GM21717 (cell line): ENCODE results near the gene ENTPD2.

Experiments
- ATAC-seq: cut with Tn5 transposase; IDR thresholded peaks from one replicate; pipeline ENCODE4 v1.9.1; 2021; ENCODE audit warnings: mild to moderate bottlenecking, moderate library complexity; ENCODE audit not compliant: unreplicated experiment

The ENTPD2 gene

DNA sequence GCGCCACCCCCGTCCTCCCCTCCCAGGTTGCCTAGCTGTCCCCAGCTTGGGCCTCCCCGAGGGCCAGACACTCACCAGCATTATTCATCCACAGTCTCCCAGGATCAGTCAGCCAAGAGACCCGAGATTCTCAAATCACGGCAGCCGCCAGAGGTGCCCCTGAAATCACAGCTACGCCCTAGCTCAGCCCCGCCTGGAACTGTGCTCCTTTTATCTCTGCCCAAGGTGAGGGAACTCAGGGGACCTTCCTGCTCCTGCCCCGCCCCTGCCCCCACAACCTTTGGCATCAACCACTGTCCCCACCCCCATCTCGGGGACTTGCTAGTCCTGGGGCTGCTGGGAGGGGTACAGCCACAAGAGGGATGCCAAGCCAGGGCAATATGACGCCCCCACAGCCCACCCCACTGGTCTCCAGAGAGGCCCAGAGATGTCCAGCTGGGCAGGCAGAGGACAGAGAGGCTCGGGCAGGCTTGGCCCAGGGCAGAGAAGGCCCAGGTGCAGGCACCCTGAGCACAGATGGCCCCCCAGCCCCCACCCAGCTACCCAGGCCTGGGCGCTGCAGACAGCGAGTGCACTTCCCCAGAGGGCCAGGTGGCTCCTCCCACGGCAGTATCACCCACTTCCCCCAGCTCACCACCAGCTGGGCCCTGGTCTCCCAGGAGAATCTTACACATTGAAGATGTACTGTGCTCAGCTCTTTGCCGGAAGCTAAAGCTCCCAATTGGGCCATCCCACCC, 21.8 kb downstream of the ENTPD2 start, which contains the start of gene FUT7:
TSS of gene FUT7 (minus strand) at position 185 of the 737 bp plus-strand sequence. CDS start at position 88, 97 bp downstream.
- no peak for ATAC-seq

- ATAC-seq: no peak
Observed at GRCh38 chr9:137030538-137031527, 23.0 kb downstream of the ENTPD2 start.

DNA sequence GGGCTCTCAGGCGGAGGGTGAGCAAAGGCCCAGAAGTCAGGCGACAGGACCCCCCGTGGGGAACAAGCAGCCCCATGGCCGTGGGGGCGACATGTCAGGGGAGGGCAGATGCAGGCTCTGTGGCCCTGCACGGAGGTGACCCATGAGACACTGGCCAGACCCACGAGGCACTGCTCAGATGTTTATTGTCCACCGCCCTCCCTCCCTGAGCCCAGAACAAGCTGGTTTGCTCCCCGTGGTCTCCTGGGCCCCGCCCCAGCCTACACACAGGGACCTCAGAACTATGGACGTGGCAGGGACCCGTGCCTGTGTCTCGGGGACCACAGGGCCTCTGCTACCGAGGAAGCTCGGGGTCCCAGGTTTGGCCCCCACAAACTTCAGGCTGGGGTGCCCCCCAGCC, 23.9 kb downstream of the ENTPD2 start:
- ATAC-seq: no peak

GRCh38 chr9:137029058-137029936, 24.6 kb downstream of the ENTPD2 start:
- no peak for ATAC-seq

- no peak for ATAC-seq
Observed at GRCh38 chr9:137028263-137029057, 25.4 kb downstream of the ENTPD2 start.

DNA sequence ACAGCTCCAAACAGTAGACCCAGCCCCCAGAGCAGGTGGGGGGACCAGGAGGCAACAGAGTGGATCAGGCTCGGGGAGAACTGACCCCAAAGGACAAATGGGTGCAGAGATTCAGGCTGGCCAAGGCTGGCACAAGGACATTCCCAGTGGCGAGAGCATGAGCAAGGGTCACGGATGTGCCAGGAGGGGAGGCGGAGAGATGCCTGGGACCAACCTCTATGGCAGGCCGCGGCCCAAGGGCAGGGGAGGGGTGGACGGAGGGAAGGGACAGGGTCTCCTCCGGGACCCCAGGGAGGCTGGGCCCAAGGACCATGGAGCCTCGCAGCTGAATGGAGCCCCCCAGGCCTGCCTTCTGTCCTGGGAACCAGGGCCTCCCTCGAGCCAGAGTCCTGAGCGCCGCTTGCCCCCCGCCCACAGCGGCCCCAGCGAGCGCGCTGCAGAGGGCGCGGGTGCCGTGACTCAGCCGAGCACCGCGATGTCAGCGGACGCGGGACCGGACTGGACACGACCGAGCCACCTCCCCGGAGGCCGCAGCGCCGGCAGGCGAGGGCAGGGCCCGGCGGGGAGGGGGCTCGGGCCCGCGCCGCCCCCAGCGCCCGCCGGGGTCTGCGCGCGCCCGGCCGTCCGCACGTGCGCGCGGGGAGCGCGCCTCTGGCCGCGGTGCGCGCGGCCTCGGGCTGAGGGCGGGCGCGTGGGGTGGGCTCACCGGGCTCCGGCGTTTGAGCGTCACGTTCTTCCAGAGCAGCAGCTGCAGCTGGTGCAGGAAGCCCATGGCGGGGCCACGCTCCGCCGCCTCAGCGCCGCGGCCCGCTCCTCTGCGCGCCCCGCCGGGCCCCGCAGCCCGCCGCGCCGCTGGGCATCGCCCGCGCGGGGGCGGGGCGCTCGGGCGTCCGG, 26.2 kb downstream of the ENTPD2 start, which contains the start of gene ABCA2:
TSS of gene ABCA2 (minus strand) at position 869 of the 894 bp plus-strand sequence. CDS start at position 772, 97 bp downstream.
- ATAC-seq: no peak

DNA sequence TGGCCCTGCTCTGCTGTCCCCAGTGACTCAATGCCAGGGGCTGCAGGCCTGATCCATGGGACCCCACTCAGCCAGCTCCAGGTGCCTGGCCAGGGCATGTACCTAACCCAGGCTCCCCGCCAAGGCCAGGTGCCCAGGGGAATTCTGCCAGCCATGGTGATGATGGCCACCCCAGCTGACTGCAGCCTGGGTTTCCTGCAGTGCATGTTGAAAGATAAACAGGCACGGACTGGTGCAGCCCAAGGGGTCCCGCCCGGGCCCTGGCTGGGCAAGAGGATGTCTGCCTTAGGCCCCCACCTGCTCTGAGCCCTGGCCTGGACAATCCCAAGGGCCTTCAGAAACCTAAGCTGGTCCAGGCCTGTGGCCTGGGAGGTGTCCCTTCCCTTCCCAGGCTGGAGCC, 27.0 kb downstream of the ENTPD2 start:
- ATAC-seq: no peak

GRCh38 chr9:137026384-137026783, 27.5 kb downstream of the ENTPD2 start:
- ATAC-seq: no peak

DNA sequence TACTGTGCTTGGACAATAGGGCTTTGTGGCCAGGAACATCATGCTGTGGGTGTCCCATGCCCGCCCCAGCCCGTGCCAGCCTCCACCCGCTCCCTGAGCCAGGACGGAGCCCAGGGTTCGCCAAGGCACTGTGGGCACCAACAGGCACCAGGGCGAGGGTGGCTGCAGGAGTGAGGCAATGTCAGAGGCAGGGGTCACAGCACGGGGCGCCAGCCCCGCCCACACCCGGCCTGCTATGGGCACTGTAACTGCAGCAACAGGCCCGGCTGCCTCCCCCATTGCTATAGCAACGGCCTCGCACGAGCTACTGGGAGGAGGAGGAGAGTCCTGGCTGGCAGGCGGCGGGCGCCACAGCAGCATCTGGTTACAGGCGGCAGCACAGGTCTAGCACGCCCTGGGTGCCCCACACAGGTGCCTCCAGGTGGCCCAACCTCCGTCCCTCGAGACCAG, 28.3 kb downstream of the ENTPD2 start:
- ATAC-seq: no peak

DNA sequence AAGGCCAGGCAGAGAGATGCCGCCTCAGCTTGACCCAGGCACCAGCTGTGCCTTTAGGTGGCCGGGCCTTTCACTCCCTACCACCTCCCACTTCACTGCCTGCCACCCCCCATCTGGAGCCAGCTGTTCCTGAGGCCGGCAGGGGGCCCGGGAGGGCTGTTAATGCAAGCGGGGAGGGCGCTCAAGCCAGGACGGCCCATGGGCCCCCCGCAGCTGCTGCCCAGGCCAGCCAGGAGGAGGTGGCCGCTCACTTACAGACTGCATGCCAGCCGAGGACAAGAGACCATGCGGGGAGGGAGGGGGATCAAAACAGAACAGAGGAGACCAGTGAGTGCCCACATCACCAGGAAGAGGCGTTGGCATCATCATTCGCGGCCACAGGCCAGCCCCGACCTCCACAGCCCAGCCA, 30.3 kb downstream of the ENTPD2 start:
- no peak for ATAC-seq

DNA sequence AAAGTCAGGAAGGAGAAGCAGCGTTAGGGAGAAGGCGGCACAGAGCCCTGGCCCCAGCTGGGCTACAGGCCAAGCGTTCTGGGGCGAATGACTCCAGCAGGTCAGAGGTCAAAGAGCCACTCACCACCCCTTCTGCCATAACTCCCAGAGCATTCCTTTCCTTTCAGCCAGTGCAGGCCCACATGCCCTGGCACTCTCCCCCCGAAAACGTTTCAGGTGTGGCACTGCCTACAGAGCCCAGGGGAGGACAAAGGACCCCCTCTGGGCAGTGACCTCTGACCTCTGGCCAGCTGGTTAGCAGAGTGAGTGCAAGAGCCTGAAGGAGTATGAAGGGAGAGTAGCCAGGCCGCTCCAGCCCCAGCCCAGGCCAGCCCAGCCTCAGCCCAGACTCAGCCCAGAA, 30.7 kb downstream of the ENTPD2 start:
- no peak for ATAC-seq

- no peak for ATAC-seq
Observed at GRCh38 chr9:137022662-137023008, 31.2 kb downstream of the ENTPD2 start.

GRCh38 chr9:137021979-137022661, 31.7 kb downstream of the ENTPD2 start:
- no peak for ATAC-seq

DNA sequence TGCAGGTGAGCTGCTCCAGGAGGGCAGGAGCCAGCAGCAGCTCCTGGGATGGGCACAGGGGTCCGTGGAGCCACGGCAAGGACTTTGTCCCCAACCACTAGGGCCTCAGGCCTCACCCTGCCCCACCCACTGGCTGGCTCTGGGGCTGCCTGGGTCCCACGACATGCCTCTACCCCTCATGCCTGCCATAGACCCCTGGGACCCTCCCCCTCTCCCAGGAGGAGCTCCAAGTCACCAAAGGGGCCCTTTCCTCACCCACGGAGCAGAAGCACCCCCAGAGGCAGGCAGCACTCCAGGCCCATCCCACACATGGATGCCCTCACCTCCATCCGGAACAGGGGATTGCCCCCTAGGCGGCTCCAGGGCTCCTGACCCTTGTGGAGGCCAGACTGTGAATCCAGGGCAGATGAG, 32.3 kb downstream of the ENTPD2 start:
- no peak for ATAC-seq

- ATAC-seq: no peak
Observed at GRCh38 chr9:137020771-137021567, 32.9 kb downstream of the ENTPD2 start.

- no peak for ATAC-seq
Observed at GRCh38 chr9:137019891-137020683, 33.8 kb downstream of the ENTPD2 start.
